SKM-1 (cell line): Measurements from ENCODE around the gene RNF151.
"Not testable (repeated sequence)": the region's sequence is repeated elsewhere in the genome, so short reads cannot be mapped to it uniquely, and the experiment has no call there.

Experiments used
- DNase-seq: peaks from one replicate; lab custom pipeline; 2025; ENCODE audit not compliant: unreplicated experiment; lab: John Stamatoyannopoulos, UW

The RNF151 gene

GRCh38 chr16:1938316-1938715 is 28.3 kb upstream of the RNF151 start:
- DNase-seq = peak; percentile 83

- no peak for DNase-seq
These were observed 27.7 kb upstream of the RNF151 start for GRCh38 chr16:1938910-1939309.

- DNase-seq = not testable (repeated sequence)
These were observed 26.8 kb upstream of the RNF151 start for GRCh38 chr16:1939833-1940232.

- no peak for DNase-seq
These were observed 26.1 kb upstream of the RNF151 start for GRCh38 chr16:1940273-1941161.

GRCh38 chr16:1941162-1942046 is 25.3 kb upstream of the RNF151 start:
- DNase-seq = peak; percentile 47

- peak; percentile 77 for DNase-seq
These were observed 24.4 kb upstream of the RNF151 start for GRCh38 chr16:1942047-1942809.

- DNase-seq = peak; percentile 97
These were observed 23.6 kb upstream of the RNF151 start, which contains the start of gene MSRB1 for GRCh38 chr16:1942810-1943726. Gene MSRB1, minus strand, starts transcription at chr16:1943199. Its CDS starts 43 bp downstream, at chr16:1943156.

GRCh38 chr16:1944612-1945199 is 21.9 kb upstream of the RNF151 start:
- DNase-seq = no peak

- DNase-seq = no peak
These were observed 20.9 kb upstream of the RNF151 start for GRCh38 chr16:1945559-1946391.

- DNase-seq = no peak
These were observed 19.9 kb upstream of the RNF151 start for GRCh38 chr16:1946495-1947368.

- DNase-seq = no peak
These were observed 19.3 kb upstream of the RNF151 start for GRCh38 chr16:1947369-1947670.

GRCh38 chr16:1949507-1949906 is 17.1 kb upstream of the RNF151 start:
- no peak for DNase-seq

GRCh38 chr16:1950047-1950446 is 16.6 kb upstream of the RNF151 start:
- DNase-seq = no peak

- no peak for DNase-seq
These were observed 16.1 kb upstream of the RNF151 start for GRCh38 chr16:1950559-1950958.

- no peak for DNase-seq
These were observed 12.9 kb upstream of the RNF151 start for GRCh38 chr16:1953734-1954133.

- not testable (repeated sequence) for DNase-seq
These were observed 9.1 kb upstream of the RNF151 start for GRCh38 chr16:1957434-1958142.

GRCh38 chr16:1958143-1958491 is 8.5 kb upstream of the RNF151 start:
- DNase-seq = not testable (repeated sequence)
